CD4-positive, alpha-beta T cell treated with Interferon gamma for 1 hour (primary cell): ENCODE measurements around the gene CRTAC1.

Source experiments
- DNase-seq: peaks from one replicate; pipeline ENCODE4 v3.0.0-alpha.2; 2020

Gene CRTAC1

GRCh38 chr10:97891497-97892167 lies 138.8 kb downstream of the CRTAC1 start:
- DNase-seq: no peak

- no peak for DNase-seq
These were observed 140.8 kb downstream of the CRTAC1 start for GRCh38 chr10:97889461-97890265.

DNA sequence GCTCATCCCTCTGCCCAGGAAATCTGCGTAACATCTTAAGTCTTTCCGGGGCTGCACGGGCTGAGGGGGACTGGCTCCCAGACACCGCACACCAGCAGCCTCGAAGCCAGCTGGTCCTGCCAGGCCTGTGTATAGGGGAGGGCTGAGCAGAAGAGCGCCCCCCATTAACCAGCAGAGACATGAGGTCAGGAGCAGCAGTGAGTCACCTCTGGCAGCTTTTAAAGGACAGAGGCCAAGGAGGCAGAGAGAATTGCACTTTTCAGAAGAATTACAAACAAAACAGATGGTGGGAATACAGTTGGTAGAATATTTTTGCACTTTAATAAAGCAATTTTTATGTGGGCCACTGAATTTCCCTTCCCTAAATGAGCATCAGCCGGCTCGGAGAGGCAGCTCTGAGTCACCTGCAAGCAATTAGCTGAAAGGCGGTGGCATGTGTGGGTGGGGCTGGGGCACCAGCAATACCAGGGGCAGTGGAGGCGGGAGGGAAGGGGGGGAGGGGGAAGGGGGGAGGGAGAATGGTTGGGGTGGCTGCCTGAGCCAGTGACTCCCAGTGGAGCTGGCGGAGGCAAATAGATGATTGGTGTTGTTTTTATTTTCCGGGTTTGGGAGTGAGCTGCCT lies 141.7 kb downstream of the CRTAC1 start:
- no peak for DNase-seq

- DNase-seq: no peak
These were observed 142.3 kb downstream of the CRTAC1 start for GRCh38 chr10:97888134-97888533.

- no peak for DNase-seq
These were observed 143.0 kb downstream of the CRTAC1 start for GRCh38 chr10:97887399-97887798.

DNA sequence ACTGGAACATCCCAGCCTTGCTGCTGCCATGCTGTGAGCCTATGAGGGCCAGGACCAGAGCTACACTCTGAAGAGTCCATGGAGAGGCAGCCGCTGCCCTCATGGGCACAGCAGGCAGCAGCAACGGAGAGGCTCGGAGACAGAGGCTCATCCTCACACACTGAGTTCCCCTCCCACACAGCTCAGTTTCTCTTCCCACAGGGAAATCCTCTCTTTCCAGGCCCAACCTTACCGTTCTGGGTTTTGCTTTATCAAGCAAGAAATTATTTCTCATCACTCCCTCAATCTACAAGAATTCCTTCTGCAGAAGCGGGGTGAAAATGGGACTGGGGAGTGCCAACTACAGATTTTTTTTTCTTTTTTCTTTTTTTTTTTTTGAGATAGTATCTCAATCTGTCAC lies 144.1 kb downstream of the CRTAC1 start:
- no peak for DNase-seq

GRCh38 chr10:97883092-97883485 lies 147.3 kb downstream of the CRTAC1 start:
- DNase-seq: no peak

GRCh38 chr10:97882142-97883091 lies 148.0 kb downstream of the CRTAC1 start:
- peak; percentile 6 for DNase-seq

GRCh38 chr10:97880109-97880508 lies 150.3 kb downstream of the CRTAC1 start:
- DNase-seq: no peak

- DNase-seq: no peak
These were observed 151.2 kb downstream of the CRTAC1 start for GRCh38 chr10:97879241-97879640.

GRCh38 chr10:97876402-97876801 lies 154.0 kb downstream of the CRTAC1 start:
- no peak for DNase-seq

DNA sequence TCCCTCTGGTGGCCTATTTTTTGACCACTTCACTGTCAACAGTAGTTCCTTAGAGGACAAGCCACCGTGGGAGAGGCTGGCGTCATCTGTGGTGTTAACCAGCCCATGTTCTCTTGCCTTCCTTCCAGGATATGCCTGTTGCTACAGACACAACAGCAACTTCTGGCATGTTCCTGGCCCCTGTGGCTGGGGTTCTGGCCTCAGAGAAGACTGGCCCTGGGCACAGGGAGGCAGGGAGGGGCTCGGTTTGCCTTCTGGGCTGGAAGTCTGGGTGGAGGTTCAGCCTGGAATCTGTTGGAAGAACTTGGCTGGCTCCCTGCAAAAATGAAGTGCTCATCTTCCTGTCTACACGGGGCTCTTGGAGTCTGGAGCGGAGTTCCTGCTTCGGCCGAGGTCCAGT lies 155.0 kb downstream of the CRTAC1 start:
- no peak for DNase-seq

GRCh38 chr10:97874332-97874731 lies 156.1 kb downstream of the CRTAC1 start:
- no peak for DNase-seq

DNA sequence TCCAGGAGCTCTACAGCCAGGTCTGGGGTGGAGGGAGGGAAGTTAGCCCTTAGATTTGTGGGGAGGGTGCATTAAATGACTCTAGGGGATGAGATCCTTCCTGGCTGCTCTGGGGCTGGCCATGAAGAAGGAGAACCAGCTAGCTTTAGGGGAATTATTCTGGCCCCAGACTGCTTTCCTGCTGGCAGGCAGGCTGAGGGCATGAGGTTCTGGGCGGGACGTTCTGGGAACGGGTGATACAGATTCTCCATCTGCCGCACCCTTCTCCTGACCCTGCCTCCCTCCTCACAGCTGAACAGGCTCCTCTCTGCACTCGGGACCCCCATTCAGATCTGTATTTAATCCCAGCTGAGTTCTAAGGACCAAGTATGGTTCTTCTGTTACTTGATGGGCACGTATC lies 156.9 kb downstream of the CRTAC1 start:
- no peak for DNase-seq

DNA sequence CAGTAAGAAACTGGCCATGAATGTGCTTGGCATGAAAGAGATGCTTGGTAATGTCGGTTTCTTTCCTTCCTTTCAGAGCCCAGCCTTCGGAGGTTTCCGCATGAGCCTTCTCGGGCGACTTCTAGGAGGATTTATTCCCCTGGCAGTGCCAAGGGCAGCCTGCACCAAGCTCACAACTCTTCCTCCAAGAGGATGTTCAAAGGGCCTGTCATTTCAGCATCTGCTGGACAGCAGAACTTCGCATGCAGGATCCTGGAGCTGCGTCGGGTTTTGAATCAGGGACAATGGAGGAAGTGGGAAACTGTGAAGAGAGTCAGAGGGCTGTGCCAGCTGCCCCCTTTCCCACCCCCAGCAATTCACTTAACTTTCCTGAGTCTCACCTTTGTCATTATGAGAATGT lies 159.4 kb downstream of the CRTAC1 start:
- DNase-seq: no peak

- peak; percentile 82 for DNase-seq
These were observed 161.1 kb downstream of the CRTAC1 start for GRCh38 chr10:97869091-97870042.

DNA sequence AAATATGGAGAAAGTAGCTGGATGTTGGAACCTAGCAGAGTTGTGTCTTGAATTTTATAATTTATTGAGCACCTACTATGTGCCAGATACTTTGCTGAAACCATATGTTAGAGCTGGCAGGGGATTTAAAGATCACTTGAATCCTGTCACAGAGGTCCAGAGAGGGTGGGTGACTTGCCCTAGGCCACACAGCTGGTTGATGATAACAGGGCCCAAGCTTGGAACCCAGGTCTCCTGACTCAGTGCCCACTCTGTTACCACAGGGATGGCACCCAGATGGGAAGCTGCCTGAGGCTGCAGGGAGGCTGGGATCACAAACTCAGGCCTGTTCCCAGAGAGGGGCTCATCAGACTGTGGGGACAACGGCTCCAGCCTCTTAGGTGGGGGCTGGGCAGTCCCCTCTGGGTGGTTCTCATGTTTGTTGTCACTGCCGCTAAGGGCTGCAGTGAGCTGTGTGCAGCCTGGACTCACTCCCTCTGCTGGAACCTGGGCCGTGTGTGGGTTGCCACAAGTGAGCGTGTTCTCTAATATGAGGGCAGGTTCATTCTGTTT lies 162.2 kb downstream of the CRTAC1 start:
- no peak for DNase-seq

GRCh38 chr10:97867220-97867800 lies 163.1 kb downstream of the CRTAC1 start:
- no peak for DNase-seq

GRCh38 chr10:97866524-97867219 lies 163.7 kb downstream of the CRTAC1 start:
- no peak for DNase-seq

- no peak for DNase-seq
These were observed 164.9 kb downstream of the CRTAC1 start for GRCh38 chr10:97865488-97865887.
